Spleen (tissue), 11 donors: ENCODE results near the gene NENF. TPM values are rescaled to one million over a fixed set of nuclear protein-coding genes. Genes with fewer than 3 reads are reported as not detected.
"Not testable (repeated sequence)": the region's sequence is repeated elsewhere in the genome, so short reads cannot be mapped to it uniquely, and the experiment has no call there.

Source experiments
- DNase-seq: peaks from one replicate; pipeline ENCODE4 v3.0.0-alpha.2; 2020
- H3K27ac ChIP-seq, 8 donors: fragments of 200-600 bp; sonication (generic) in 7 of 8; 1 replicate in 4 of 8; 2 replicates in 4 of 8; pipeline versions ENCODE4 v1.5.0 to v1.8.0; 2016 to 2021; ENCODE audit warnings: inconsistent platforms in 4 of 8, mild to moderate bottlenecking in 4 of 8, moderate library complexity in 1 of 8
- H3K27me3 ChIP-seq, 7 donors: fragments of 200-600 bp; sonication (generic) in 6 of 7; replicated peaks in 1 of 7; 1 replicate in 4 of 7; 2 replicates in 3 of 7; pipeline versions ENCODE4 v1.5.0 to v1.8.0; 2016 to 2021; ENCODE audit warnings: inconsistent platforms in 3 of 7, mild to moderate bottlenecking in 1 of 7
- H3K36me3 ChIP-seq, 6 donors: fragments of 200-600 bp; sonication (generic) in 5 of 6; 1 replicate in 4 of 6; 2 replicates in 2 of 6; pipeline versions ENCODE4 v1.5.0 to v1.8.0; 2016 to 2021; ENCODE audit warnings: inconsistent platforms in 2 of 6
- H3K4me1 ChIP-seq, 6 donors: fragments of 200-600 bp; sonication (generic) in 5 of 6; 1 replicate in 3 of 6; 2 replicates in 3 of 6; pipeline versions ENCODE4 v1.5.0 to v1.8.0; 2016 to 2021; ENCODE audit warnings: inconsistent platforms in 3 of 6
- H3K4me3 ChIP-seq, 8 donors: fragments of 200-600 bp; sonication (generic) in 7 of 8; 1 replicate in 4 of 8; 2 replicates in 4 of 8; pipeline versions ENCODE4 v1.5.0 to v1.8.0; 2016 to 2021; ENCODE audit warnings: inconsistent platforms in 4 of 8, mild to moderate bottlenecking in 4 of 8, moderate library complexity in 2 of 8
- H3K9me3 ChIP-seq, 8 donors: fragments of 200-600 bp; sonication (generic) in 7 of 8; 1 replicate in 4 of 8; 2 replicates in 4 of 8; pipeline versions ENCODE4 v1.5.0 to v1.8.0; 2016 to 2021; ENCODE audit warnings: inconsistent platforms in 4 of 8
- POLR2A ChIP-seq, 3 donors: fragments of 450-650 bp; IDR thresholded peaks; one replicate each; pipeline ENCODE4 v1.5.1; 2017; ENCODE audit warnings: antibody characterized with exemption in 3 of 3, mild to moderate bottlenecking in 1 of 3
- POLR2AphosphoS5 ChIP-seq, 3 donors: sonication (generic); formaldehyde crosslinking; IDR thresholded peaks; one replicate each; pipeline ENCODE4 v1.5.1; 2017; ENCODE audit warnings: antibody characterized with exemption in 3 of 3
- WGBS, 5 donors: extraction: QIAGEN DNeasy Blood & Tissue Kit in 3 of 5; methylation state at CpG; one replicate each; pipeline versions ENCODE4 v1.1.5 to v1.1.7; 2013 to 2018; 5-methylcytosine and 5-hydroxymethylcytosine counted together
- intact Hi-C: fragments of 100-400 bp; cut with DNase I; formaldehyde crosslinking; loops from one replicate; pipeline ENCODE4 v1.15.0; 2023; ENCODE audit warnings: low total_unique reads
- polyA plus RNA-seq, 3 donors: library from polyadenylated mRNA; stranded (reverse); fragments of 200-250 nt; gene quantifications; one replicate each; pipeline ENCODE4 v1.2.1, GENCODE V29; 2013
- total RNA-seq, 7 donors: library from RNA; depleted of rRNA in 3 of 7; stranded (reverse); fragments of >200 nt in 3 of 7; fragmentation: NEBNext Ultra II Directional in 4 of 7; extraction: Animal tissue kit (Norgen Biotek cat#: 25700) in 4 of 7; gene quantifications; one replicate each; pipeline versions ENCODE4 v1.1.0 to v1.2.1, GENCODE V29; 2016 to 2021
- TF ChIP-seq, protein P1 (sequence below), 11 experiments: fragments of 200-600 bp in 7 of 11; fragments of 450-650 bp in 4 of 11; sonication (generic) in 4 of 11; IDR thresholded peaks in 8 of 11; conservative IDR thresholded peaks in 3 of 11; 1 replicate in 7 of 11; 2 replicates in 4 of 11; pipeline versions ENCODE4 v1.4.0 to v1.8.0; 2016 to 2021; ENCODE audit warnings: antibody characterized with exemption in 11 of 11, inconsistent platforms in 4 of 11, mild to moderate bottlenecking in 1 of 11
- donor health status: healthy with polysubstance abuse.
- donor health status: DM: no; HTN: no; CAD: no; lungs with moderate emphysema.
- donor health status: DM: no; HTN: no; CAD: no.
- donor health status: Bipolar disorder and iron deficiency.
- donor health status: healthy.
- donor health status: DM: no; HTN: no; CAD: no.
- donor health status: DM: yes; HTN: yes; CAD: no.

Gene NENF
- total and polyA plus RNA-seq, 10 donors: 23.2 to 59.4 (median 40.8) TPM

DNA sequence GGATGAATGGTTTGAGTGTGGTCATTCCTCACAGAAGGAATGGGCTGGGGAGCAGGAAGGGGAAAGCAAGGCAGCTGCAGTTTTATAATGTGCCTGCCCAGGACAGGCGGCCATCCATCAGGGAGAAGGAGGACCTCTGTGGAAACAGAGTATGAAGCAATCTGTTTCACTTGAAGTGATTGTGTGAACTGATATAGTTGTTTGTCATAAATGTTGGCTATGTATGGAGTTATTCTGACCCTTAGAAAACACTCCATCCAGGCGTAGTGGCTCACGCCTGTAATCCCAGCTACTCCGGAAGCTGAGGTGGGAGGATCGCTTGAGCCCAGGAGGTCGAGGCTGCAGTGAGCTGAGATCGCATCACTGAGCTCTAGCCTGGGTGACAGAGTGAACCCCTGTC, 46.5 kb downstream of the NENF start:
- TF ChIP-seq, protein P1, sequence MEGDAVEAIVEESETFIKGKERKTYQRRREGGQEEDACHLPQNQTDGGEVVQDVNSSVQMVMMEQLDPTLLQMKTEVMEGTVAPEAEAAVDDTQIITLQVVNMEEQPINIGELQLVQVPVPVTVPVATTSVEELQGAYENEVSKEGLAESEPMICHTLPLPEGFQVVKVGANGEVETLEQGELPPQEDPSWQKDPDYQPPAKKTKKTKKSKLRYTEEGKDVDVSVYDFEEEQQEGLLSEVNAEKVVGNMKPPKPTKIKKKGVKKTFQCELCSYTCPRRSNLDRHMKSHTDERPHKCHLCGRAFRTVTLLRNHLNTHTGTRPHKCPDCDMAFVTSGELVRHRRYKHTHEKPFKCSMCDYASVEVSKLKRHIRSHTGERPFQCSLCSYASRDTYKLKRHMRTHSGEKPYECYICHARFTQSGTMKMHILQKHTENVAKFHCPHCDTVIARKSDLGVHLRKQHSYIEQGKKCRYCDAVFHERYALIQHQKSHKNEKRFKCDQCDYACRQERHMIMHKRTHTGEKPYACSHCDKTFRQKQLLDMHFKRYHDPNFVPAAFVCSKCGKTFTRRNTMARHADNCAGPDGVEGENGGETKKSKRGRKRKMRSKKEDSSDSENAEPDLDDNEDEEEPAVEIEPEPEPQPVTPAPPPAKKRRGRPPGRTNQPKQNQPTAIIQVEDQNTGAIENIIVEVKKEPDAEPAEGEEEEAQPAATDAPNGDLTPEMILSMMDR (IDR thresholded peaks at IDR 0.05 in 8 of 11, conservative IDR thresholded peaks at IDR 0.05 in 3 of 11): no peak
- TF ChIP-seq POLR2AphosphoS5 (IDR thresholded peaks at IDR 0.05) (no peak), POLR2A (IDR thresholded peaks at IDR 0.05) (no peak)
- Histone ChIP-seq H3K36me3 (no peaks in the 10 kb centered on the region), H3K27me3 (peaks cover 0 to 10% (median 0%) of the 10 kb centered on the region in 7 donors), H3K9me3 (no peaks in the 10 kb centered on the region), H3K4me3 (no peak overlapping the region), H3K4me1 (peaks cover 0 to 11% (median 6%) of the 10 kb centered on the region in 6 donors), H3K27ac (no peak overlapping the region)
- DNase-seq: no peak
- intact Hi-C loops: loop anchor here (5.0 kb wide), 1 partner anchor 303 kb away; no protein-coding TSS in a partner anchor
- 67 to 78% (median 76%) methylated on average over 7 of the region's 7 CpGs for WGBS, 5 donors

- DNase-seq, H3K4me3 ChIP-seq, H3K27ac ChIP-seq, H3K9me3 ChIP-seq, H3K36me3 ChIP-seq, intact Hi-C loops: not testable (repeated sequence)
- Histone ChIP-seq H3K27me3 (peaks cover 0 to 10% (median 0%) of the 10 kb centered on the region in 7 donors), H3K4me1 (peaks cover 0 to 11% (median 6%) of the 10 kb centered on the region in 6 donors)
- 78 to 83% (median 81%) methylated on average over 11 of the region's 11 CpGs for WGBS, 5 donors
Measured at GRCh38 chr1:212480711-212481437, 48.2 kb downstream of the NENF start.

GRCh38 chr1:212481438-212481767, 48.7 kb downstream of the NENF start:
- TF ChIP-seq, protein P1 (IDR thresholded peaks at IDR 0.05 in 8 of 11, conservative IDR thresholded peaks at IDR 0.05 in 3 of 11): no peak
- no peak for TF ChIP-seq POLR2AphosphoS5 (IDR thresholded peaks at IDR 0.05)
- TF ChIP-seq POLR2A (IDR thresholded peaks at IDR 0.05): no peak
- Histone ChIP-seq H3K4me1 (peaks cover 0 to 11% (median 6%) of the 10 kb centered on the region in 6 donors), H3K36me3 (no peaks in the 10 kb centered on the region), H3K27ac (no peak overlapping the region), H3K27me3 (peaks cover 0 to 10% (median 0%) of the 10 kb centered on the region in 7 donors), H3K9me3 (no peaks in the 10 kb centered on the region), H3K4me3 (no peak overlapping the region)
- no peak for DNase-seq
- WGBS, 5 donors: 63 to 95% (median 76%) methylated on average over 2 of the region's 2 CpGs
- intact Hi-C loops: no loop called here

DNA sequence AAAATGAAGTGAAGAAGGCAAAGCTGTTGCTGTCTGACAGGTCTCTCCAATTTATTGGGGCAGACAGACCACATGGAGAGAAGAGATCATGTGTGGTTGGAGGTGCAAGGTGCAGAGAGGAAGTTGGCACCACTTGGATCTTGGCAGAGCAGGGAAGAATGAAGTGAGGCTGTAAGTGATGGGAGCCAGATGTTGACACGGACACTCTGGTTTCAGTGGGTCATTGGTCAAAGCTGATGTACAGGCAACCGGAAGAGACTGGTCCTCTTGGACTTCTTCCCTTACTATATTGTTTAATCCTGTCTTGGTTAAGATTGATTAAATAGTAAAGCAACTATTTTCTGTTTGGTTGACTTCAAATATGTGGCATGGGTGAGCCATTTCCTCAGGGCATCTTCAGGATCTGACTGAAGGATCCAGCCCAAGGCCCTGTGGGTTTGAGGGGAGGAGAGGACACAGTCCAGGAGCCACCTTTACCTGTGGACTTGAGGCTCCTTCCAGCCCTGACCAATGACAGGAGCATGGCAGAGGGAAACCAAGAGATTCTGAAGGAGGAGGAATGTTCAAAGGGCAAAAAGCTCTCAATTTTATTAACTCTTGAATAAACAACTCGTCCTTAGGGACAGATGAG, 49.4 kb downstream of the NENF start:
- 86 to 91% (median 87%) methylated on average over 3 of the region's 3 CpGs for WGBS, 5 donors
- intact Hi-C loops: no loop called here
- Histone ChIP-seq H3K4me1 (peaks cover 0 to 7% (median 4%) of the 10 kb centered on the region in 6 donors), H3K36me3 (no peaks in the 10 kb centered on the region), H3K4me3 (no peak overlapping the region), H3K27ac (no peak overlapping the region), H3K9me3 (no peaks in the 10 kb centered on the region), H3K27me3 (peaks cover 0 to 10% (median 0%) of the 10 kb centered on the region in 7 donors)
- no peak for DNase-seq
- TF ChIP-seq, protein P1 (IDR thresholded peaks at IDR 0.05 in 8 of 11, conservative IDR thresholded peaks at IDR 0.05 in 3 of 11): no peak
- TF ChIP-seq POLR2A (IDR thresholded peaks at IDR 0.05): no peak
